ENCODE data around the gene EPHB2.

Gene EPHB2

GRCh38 chr1:22761821-22762220 lies 51.2 kb downstream of the EPHB2 start:
- ChIA-PET POLR2A (no interaction called here), CTCF (no interaction called here)
- H3K27ac ChIP-seq (ENCODE audit: extremely low read depth, low read depth, low read length), result no peak overlapping the region
- H3K9me3 ChIP-seq (ENCODE audit: control insufficient read depth, insufficient read depth, low read depth, low read length), result no peaks in the 10 kb centered on the region
- H3K4me1 ChIP-seq (ENCODE audit: control insufficient read depth, insufficient read depth, low read length), result no peaks in the 10 kb centered on the region
- no peaks in the 10 kb centered on the region for H3K36me3 ChIP-seq (ENCODE audit: control insufficient read depth in 2 of 2, insufficient read depth in 1 of 2, low read length in 2 of 2)
- no peak overlapping the region for H3K4me3 ChIP-seq (ENCODE audit: low read depth, low read length)
- TF ChIP-seq ZBTB21 (tag by site-specific recombination; IDR thresholded peaks at IDR 0.05), result no peak
- no peak for TF ChIP-seq TRIM28 (IDR thresholded peaks at IDR 0.05; ENCODE audit: borderline replicate concordance, low read length)
- no peak for TF ChIP-seq SP2 (tag by site-specific recombination; IDR thresholded peaks at IDR 0.05)
- no peak for TF ChIP-seq ZNF501 (tag by site-specific recombination; IDR thresholded peaks at IDR 0.05)
- TF ChIP-seq ZNF530 (tag by site-specific recombination; IDR thresholded peaks at IDR 0.05; ENCODE audit: low read depth), result no peak
- no peak for TF ChIP-seq ZNF202 (tag by site-specific recombination; IDR thresholded peaks at IDR 0.05; ENCODE audit: borderline replicate concordance)
- no peak for TF ChIP-seq SCRT1 (tag by site-specific recombination; IDR thresholded peaks at IDR 0.05; ENCODE audit: borderline replicate concordance)
- TF ChIP-seq YY2 (tag by site-specific recombination; IDR thresholded peaks at IDR 0.05), result no peak
- no peak for TF ChIP-seq ZNF335 (tag by site-specific recombination; conservative IDR thresholded peaks at IDR 0.05)
- no peak for TF ChIP-seq REST (tag by site-specific recombination; IDR thresholded peaks at IDR 0.05)
- TF ChIP-seq ZNF362 (tag by site-specific recombination; IDR thresholded peaks at IDR 0.05), result no peak
- TF ChIP-seq PRDM4 (tag by site-specific recombination; IDR thresholded peaks at IDR 0.05), result no peak
- no peak for TF ChIP-seq ZNF416 (tag by site-specific recombination; IDR thresholded peaks at IDR 0.05)
- no peak for TF ChIP-seq ZNF704 (tag by site-specific recombination; IDR thresholded peaks at IDR 0.05)

GRCh38 chr1:22763487-22764200 lies 53.0 kb downstream of the EPHB2 start:
- Histone ChIP-seq H3K27ac (ENCODE audit: extremely low read depth, low read depth, low read length) (no peak overlapping the region), H3K4me1 (ENCODE audit: control insufficient read depth, insufficient read depth, low read length) (no peaks in the 10 kb centered on the region), H3K9me3 (ENCODE audit: control insufficient read depth, insufficient read depth, low read depth, low read length) (no peaks in the 10 kb centered on the region), H3K4me3 (ENCODE audit: low read depth, low read length) (no peak overlapping the region), H3K36me3 (ENCODE audit: control insufficient read depth in 2 of 2, insufficient read depth in 1 of 2, low read length in 2 of 2) (no peaks in the 10 kb centered on the region)
- POLR2A ChIA-PET, result no interaction called here
- TF ChIP-seq EGR2 (tag by site-specific recombination; IDR thresholded peaks at IDR 0.05; ENCODE audit: low read depth) (0 out of 2 replicates have a peak, but pooled peaks have one; percentile 34), ZBTB6 (tag by site-specific recombination; IDR thresholded peaks at IDR 0.05) (peak; percentile 84), ZNF626 (tag by site-specific recombination; IDR thresholded peaks at IDR 0.05) (no peak), PRDM6 (tag by site-specific recombination; IDR thresholded peaks at IDR 0.05) (no peak), HOXA7 (CRISPR knock-in tag; IDR thresholded peaks at IDR 0.05; ENCODE audit: borderline replicate concordance) (no peak)
- CTCF ChIA-PET, result interaction anchor here (0.6 kb wide), 1 partner anchor 60 kb away, joined by 3 read pairs; no protein-coding TSS in a partner anchor

Measured in HEK293 (cell line).